OCI-M2 (cell line): ENCODE data around the gene FOXF1.

Source experiments
- DNase-seq: peaks from one replicate; lab custom pipeline; 2025; ENCODE audit not compliant: unreplicated experiment; lab: John Stamatoyannopoulos, UW

Gene FOXF1

DNA sequence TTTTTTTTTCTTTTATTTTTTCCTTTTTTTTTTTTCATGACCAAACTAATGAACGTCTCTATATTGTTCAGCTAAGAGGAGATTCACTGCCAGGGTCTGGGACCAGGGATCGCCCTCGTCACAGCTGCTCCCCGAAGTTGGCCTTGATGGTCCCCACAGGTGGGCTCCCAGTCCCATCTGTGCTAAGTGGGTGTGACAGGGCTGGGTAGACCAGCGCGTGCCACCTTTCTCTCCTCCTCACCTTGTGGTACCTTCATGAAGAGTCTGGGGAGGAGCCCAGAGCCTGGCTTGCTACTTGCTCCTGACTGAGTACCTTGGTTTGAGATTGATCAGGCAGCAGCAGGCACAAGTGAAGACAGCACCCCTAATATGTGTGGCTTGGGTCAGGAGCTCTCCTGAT lies 6.5 kb upstream of the FOXF1 start:
- DNase-seq = no peak

DNA sequence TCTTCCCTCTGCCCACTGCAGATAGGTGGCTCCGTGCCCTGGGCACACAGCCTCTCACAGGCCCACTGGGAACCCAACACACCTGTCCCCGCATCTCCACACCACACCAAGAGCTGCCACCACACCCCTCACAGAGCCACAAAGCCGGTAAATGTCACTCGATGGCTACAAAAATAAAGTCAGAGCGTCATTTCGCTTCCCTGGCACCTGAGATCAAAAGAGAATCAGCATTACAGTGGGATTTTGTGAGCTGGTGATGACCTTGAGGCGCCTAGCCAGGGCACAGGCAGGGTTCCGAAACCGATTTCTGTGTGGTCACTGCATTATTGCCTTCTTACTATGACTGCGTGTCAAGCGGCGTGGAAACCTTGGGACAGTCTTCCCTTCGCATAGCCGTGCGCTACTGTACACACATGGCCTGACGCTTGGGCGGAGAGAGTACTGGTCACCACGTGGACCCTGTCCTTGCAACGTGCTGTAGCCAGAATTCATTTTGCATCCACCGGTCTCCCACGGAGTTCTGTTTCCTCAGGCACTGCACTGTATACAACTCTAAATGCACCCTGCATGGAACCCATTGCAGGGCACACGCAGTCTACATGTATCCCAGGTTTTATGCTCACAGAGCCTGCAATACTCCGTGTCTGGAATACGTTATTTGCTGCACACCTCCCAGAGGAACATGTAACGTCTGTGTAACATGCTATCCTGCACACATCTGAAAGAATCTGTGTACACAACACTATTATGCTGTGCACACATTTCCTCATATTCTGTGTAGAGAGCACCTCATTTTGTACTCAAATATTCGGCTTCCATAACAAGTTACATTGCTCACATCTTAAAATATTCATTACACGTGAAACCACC lies 5.8 kb upstream of the FOXF1 start:
- no peak for DNase-seq

DNA sequence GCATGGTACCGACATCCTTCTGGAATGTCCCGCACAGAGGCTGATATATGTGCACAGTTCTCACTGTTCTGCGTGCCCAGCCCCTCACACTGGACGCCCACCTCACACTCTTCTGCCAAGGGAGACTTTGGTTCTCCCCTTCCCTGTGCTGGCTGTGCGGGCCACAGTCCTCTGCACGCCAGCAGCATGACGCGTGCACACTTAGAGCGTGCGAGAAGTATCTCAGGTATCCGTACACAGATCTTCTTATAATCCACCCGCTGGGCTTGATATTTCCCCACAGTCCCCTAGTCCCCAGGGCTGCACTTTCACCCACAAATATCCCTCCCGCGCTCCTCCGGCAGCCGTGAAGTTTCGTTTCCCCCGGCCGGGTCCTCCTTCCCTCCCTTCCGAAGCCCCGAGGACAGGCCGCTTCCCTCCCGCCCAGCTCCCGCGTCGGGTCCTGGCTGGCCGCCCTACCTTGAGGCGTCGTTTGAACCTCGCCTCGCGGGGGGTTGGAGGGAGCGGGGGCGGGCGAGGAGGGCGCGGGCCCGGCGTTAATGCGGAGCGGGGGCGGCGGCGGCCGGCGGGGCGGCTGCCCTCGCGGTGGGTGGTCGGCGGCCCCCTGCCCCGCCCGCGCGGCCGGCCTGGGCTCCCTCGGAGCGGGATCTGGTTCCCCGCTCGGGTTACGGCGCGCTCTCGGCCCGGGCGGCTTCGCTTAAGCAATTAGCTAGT lies 5.0 kb upstream of the FOXF1 start:
- DNase-seq = no peak

DNA sequence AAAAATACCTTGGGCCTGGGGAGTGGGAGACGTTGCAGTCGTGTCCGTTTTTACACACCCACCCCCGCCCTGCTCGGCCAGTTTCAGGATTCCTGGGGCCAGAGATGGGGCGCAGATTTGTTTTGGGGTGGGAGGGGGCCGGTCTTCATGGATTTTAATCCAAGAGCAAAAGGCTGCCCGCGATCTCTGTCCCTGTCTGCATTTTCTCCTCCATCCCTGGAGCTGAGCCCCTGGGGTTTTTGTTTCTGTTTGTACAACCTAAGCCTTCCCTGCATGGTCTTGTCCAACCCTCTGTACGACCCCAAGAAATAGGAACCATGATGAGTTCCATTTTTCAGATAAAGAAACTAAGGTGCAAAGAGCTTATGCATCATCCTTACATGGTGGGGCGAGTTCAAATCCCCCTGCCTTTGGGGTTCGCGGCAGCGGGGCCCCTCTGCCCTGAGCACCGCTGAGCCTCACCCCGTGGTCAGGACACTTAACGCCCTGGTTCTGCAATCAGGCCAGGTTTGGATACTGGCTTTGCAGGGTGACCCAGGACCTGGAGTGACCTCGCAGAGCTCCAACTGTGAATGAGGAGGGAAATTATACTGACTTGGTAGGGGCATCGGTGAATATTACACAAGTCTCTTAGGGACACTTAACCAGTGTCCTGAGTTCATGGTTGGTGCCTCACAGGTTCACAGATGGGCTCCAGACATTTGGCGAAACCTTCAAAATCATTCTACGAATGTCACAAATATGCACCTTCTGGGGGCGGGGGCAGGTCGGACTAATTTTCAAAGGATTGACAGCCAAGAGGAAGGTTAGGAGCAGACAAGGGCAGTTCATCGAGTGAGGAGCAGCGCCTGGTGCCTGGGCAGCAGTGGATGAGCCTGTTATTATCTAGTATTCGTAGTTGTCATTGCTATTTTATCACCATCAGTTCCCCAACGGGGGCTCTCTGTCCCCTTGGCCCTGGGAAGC lies 4.1 kb upstream of the FOXF1 start:
- no peak for DNase-seq

DNA sequence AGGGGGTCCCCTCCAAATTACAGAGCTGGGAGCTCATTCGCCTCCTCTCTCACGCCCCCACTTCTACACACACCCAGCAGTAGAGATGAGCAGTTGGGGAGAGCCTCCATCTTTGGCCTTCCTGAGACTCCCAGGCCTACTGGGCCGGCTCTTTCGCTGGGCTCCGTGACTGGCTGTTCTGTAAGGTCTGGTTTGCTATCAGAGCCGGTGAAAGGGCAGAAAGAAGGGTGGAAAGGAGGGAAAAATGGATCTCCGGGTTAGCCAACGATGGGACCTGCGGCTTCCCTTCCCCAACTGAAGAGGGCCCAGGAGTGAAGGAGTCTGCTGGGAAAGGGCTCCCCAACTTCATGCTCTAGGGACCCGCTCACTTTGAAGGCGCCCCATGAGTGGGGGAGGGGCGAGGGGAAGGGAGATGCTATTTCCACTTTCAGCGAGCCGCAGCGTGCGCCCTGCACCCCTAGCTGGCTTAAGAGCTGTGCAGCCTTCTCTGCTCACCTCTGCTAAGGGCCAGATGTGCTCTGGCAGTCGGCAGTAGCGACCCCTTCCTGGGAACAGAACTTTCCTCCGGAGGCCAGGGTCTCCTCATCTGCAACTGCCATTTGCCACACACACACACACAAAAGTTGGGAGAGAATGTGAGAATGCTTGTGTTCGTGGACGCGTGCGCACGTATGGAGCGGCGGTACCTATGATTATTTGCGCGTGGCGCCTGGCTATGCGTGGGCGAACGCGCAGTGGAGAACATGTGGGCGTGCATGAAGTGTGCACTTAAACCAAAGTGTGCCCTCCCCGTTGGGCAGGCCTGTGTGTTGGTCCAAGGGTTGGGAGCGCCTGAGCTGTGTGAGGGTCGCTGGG lies 2.9 kb upstream of the FOXF1 start:
- no peak for DNase-seq

DNA sequence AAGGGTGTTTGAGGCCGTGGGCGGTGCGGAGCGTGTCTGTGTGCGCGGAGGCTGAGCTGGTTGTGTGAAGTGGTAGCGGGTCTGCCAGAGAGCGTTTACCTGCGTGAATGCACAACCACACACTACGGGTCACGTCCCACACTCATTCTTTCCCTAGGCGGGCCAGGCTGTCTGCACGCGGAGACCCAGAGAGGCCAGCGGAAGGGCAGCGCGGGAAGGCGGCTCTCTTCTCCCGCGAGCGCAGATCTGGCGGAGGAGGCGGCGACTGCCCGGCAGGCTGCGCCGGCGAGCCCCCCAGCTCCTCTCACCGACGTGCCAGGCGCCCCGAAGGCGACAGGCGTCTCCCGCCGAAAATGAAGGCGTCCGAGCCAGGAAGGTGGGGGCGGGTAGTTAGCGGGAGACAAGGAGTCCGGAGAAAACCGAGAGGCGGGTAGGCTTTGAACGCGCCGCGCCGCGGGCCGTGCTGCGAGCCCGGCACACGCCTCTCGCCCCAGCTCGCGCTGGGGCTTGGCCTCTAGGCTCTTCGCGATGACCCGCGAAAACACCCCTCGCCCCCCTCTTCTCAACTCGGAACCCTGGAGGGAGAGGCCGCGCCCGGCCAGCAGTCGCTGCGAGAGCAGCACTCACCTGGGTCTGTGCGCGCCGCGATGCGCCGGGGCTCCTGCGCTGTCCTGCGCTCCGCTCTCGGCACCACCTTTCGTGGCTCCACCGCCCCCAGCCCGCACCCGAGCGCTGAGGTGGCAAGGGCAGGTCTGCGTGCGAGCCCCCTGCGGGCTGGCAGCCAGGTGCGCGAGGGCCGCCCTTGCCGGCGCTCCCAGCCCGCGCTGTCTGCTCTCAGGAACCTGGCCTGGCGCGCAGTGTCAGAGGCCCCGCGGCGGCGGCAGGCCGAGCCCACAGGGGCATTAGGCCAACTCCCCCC lies 2.0 kb upstream of the FOXF1 start:
- DNase-seq = no peak

DNA sequence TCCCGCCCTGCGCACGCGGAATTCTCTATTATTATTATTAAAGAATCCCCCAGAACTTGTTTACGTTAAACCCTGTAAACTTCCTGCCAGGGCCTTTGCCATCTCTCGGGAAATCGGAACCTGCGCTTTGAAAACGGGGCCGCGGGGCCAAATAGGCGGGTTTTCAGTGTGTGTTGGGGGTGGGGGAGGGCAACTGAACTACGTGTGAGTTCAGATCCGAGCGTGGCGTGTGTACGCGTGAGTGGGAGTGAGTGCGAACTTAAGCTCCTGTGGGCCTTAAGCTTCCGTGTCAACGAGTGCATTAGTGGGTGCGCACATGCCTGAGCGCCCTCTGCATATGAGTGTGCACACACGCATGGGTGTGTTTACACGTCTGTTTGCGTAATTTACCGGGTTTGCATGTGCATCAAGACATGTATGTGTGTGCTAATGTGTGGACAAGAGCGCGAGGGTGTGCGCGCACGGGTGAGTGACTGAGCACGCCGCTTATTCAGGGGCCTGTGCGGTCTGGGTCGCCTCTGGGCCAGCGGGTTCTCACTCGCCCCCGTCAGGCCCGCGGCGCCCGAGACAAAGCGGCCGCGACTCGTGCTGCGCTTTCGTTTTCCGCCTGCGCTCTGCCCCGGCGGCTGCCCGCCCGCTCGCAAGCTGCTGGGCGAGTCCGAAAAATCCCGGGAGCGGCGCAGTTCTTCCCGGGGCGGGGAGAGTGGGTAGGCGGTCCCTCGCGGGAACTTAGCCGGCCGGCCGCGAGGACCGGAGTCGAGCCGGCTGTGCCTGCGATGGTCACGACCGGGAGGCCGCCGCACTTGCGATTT lies 1.2 kb upstream of the FOXF1 start:
- DNase-seq = no peak

DNA sequence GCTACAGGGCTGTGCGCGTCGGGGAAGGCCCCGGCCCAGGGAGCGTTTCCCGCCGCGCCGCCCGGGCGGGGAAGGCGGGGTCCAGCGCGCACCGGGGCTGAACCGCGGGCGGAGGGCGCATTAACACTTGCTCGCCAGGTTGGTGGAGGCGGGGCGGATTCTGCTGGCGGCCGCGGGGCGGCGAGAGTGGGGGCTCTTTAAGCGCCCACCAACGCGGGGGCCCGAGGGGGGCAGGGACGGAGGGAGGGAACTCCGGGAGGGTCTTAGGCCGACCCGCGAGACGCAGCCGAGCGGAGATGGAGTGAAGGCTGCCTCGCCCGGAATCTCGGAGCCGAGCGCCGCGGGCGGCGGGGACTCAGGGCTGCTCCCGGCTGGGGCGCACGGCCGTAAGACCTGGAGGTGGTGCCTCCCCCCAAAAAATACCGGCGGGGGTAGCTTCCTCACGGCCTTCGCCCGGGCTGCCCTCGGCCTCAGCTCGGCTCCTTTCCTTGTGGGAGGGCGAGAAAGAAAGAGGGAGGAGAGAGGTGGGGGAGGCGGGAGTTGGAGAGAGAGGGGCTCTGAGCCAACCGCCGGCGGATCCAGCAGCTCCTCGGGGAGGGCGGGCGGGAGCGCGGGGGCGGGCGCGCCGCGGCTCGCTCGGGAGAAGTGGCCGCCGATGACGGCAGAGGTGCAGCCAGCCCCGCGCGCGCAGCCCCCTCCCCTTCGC lies 415 bp upstream of the FOXF1 start:
- DNase-seq = no peak

DNA sequence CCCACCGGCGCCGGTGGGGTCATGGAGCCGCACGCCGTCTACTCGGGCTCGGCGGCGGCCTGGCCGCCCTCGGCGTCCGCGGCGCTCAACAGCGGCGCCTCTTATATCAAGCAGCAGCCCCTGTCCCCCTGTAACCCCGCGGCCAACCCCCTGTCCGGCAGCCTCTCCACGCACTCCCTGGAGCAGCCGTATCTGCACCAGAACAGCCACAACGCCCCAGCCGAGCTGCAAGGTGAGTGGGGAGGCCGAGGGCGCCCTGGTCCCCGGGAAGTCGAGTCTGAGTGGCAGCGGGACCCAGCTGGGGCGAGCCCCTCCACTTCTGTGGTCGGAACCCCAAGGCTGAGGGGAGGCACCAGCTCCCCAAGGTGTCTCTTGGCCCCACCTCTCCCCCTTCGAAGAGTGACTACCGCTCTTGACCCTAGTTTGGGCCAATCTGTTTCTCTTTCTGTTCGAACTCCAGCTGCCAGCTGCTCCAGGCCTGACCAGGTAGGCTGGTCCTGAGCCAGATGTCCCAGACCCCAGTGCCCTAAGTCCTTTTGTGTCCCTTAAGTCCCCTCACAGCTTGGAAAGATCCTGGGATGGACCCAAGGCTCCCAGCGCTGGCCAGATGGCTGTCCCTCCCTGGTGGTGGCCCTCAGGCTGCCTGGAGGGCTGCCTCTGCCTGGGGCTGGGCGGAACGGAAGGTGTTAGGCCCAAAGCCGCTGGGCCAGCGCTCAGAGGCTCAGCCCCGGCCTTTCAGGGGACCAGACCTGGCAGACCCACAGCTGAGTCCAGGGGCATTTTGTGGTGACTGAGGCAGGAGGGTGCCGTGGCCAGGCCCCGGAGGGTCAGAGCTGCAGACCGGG lies 1.2 kb downstream of the FOXF1 start:
- no peak for DNase-seq

DNA sequence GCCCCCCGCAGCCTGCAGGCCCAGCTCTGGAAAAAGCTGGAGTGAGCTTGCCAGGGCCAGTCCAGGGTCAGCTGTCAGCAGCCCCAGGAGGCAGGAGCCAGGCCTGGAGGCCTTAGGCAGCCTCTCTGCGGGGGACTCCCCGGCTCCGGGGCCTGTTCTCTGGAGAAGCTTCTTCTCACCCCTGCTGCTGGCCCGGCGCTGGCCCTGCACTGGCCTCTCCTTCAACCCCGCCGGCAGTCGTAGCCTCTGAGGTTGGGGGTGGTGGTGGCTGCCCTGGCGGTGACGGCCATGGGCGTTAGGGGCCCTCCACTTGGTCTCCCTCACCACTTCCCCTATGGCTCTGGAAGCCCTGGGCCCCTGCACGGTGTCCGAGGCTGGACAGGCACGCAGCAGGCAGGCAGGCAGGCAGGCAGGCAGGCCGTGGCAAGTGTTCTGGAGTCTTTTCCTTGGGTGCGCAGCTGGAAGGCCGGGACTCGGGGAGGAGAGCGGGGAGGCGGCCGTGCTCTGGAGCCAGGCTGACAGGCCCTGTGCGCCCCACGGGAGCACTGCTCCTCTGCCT lies 2.1 kb downstream of the FOXF1 start:
- no peak for DNase-seq

DNA sequence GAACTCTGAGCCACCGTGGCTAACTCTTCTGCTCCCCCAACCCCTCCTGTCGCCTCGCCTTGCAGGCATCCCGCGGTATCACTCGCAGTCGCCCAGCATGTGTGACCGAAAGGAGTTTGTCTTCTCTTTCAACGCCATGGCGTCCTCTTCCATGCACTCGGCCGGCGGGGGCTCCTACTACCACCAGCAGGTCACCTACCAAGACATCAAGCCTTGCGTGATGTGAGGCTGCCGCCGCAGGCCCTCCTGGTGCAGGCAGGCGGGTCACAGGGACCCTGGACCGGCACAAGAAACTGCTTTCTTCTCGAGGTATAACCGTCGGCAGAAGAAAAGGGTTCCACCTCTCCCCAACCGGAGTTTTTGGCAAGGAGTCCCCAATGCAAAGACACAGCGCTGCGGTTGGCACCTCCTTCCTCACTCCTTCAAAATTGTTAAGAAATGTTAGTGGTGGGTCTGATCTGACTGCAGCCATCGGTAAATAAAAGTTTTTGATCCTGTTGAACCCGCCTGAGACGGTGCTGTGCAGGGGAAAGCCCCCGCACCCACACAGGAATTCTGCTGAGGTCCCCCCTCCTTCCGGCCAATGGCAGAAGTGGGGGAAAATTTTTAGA lies 2.6 kb downstream of the FOXF1 start:
- no peak for DNase-seq

DNA sequence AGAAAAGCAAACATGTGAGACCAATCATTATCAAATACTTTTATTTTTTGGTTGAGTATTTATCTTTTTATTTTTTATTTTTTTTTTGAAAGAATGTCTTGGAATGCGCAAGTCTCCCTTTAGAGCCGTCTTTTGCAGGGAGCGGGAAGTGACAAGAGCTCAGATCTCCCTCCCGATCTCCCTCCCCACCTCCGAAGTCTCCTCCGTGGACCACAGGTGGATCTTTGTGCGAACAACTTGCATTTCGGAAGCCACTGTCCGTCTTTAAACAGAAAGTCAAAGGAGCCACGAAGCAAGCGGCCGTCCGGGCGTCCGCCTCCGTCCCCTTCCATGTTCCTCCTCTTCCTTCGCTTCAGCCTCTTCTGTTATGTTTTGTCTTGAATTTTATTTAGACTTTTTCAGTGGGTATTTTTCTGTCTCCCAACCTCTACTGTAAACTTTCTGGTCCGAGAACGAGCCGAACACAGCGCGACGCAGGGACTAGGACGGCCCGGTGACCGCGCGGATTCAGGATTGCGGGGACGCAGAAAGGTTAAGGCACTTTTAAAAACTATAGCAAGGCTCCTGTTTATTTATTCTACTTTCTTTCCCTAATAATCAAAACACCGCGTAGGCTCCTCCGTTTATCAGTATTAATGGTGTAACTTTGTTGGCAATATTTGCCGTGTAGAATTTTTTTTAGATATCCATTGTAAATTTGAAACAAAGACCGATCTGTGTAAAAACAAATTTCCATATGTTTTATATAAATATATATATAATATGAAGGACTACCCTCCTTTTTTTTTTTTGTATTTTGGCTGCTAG lies 3.3 kb downstream of the FOXF1 start:
- DNase-seq = no peak

DNA sequence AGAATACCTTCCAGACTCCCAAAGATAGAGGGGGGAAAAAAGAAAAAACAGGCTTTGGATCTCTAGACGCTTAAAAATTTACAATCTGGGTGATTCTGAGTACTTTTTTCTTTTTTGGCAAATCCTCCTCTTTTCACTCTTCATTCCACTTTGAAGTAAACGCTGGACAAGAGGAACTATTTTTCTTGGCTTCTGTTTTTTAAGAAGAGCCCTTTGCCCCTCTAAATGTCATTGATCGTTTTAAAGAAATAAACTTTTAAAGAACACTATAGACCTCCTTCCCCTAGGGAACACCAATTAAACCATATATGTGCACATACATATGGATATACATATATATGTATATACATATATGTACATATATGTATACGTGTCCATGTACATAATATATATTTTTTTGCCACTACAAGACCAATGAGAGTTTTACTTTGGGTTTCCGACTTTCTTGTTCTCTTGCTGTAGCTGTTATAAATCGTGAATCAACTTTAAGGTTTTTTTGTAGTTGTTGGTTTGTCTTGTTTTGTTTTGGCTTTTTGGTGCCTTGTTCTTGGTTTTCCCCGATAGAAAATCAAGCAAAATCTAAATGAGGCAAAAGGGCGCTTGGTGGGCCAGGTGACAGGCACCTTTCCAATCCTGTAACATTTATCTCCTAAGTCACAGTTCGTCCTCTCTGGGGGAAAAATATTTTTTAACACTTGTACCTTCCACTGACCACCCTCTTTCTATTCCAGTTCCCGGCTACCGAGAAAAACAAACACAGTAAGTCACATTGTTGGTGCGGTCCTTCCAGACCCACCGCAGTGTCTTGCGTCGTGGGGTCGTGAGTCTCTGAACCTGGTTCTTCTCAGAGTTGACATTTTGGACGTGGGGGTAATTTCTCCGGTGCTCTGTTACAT lies 4.4 kb downstream of the FOXF1 start:
- no peak for DNase-seq

DNA sequence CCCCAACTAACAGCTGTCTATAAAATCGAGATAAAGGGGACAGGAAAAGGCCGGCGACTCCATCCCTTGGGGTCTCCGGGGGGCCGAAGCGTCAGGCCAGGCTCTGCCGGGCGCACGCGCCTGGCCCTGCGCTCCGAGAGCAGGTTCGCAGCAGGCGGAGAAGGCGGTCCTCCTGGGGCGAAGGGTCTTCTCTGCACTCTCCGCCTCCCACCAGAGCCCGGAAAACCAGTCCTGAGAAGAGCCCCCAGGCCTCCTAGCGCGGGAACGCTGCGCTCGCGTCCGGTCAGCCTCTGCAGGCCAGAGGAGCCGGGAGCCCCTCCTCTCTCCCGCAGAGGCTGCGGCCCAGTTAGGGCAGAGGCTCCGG lies 5.1 kb downstream of the FOXF1 start:
- DNase-seq = no peak
